CD4-positive, alpha-beta T cell treated with Interleukin-4 for 1 hour (primary cell): ENCODE results near the gene ATF6B.
A peak's percentile ranks its signal among the peaks of the same experiment; 100 is the strongest.

Experiments used
- DNase-seq, 2 donors: peaks; one replicate each; pipeline ENCODE4 v3.0.0-alpha.2; 2020 to 2022

The ATF6B gene

DNA sequence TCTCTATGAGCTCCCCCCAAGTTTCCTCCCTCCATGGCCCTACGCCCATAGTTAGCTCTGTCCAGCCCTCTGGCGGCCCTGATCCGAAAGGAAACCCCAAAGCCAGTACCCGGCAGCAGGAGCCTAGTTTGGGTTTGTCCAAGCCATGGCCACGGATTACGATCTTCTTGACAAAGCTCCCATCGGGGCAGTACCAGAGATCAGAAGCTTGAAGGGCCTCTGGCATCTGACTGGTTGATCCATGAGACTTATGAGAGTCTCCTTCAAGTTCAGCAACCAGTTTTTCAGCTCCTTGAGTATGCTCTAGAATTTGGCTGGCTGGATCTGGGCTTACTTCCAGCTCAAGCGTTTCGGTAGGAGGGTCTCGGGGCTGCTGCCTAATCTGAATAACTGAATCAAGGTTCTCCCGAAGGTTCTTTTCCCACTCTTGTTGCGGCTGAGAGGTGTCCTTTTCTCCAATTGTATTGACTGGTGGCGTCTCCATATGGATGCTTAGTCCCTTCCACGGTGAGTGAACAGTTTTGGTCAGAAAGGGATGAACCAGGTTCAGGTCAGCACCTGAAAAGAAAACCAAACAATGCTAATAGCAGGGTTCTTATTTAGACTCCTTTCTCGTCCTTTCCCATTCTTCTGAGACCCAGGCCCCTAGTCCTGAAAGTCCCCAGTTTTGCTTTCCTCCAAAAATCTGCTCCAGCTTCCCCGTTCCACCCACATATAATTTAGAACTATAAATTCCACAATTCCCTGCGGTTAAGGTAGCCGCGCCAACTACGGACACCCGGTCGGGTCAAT, 1.4 kb upstream of the ATF6B start:
- no peak for DNase-seq

DNA sequence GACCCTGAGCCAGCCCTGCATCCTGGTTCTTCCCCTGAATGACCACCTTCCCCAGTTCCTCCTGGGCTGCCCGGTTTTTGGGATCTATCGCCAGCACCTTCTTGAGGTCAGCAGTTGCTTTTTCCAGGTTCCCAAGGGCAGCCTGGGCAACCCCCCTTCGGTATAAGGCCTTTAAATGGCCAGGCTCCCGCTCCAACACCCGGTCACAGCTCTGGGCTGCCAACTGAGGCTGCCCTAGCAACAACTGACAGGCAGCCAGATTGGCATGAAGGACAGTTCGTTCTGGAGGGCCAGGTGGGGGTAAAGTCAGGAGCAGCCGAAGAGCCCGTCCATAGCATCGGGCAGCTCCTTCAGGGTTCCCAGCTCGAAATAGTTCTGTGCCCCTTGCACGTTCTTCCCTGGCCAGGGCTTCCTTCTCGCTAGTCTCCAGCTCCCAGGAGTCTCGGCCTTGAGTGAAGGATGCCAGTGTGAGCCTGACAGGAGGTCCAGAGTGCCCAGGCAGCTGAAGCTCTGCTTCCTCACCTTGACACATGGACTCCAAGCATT, 778 bp upstream of the ATF6B start:
- DNase-seq: no peak

DNA sequence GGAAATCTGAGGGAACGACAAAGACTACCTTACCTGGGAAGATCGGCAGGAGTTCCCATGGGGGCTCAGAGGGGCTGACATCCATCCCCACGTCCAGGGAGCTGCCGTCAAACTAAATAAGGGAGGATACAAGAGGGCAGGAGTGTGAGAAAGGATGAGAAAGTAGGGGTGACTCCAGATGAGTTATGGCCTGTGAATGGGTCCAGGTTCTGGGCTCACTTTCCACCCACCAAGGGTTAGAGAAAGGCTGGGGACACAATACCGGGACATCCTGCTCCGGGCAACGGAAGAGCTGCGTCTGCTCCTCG, 683 bp downstream of the ATF6B start:
- no peak for DNase-seq

DNA sequence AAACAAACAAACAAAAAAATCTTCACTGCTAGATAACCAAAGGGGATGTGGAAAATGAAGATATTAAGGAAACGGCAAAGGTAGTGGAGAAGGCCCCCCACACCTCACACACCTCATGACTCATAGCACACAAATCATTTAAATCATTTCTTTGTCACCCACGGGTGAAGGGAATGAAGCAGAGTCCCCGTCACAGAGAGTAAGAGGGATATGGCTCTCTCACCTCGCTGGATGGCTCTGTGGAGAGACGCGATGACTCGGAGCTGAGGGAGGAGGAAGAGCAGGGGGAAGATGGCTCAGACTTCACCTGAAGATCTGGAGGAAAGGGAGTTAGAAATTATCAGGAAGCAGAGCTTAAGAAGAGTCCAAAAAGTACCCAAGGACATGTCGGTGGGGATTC, 1.2 kb downstream of the ATF6B start:
- no peak for DNase-seq

DNA sequence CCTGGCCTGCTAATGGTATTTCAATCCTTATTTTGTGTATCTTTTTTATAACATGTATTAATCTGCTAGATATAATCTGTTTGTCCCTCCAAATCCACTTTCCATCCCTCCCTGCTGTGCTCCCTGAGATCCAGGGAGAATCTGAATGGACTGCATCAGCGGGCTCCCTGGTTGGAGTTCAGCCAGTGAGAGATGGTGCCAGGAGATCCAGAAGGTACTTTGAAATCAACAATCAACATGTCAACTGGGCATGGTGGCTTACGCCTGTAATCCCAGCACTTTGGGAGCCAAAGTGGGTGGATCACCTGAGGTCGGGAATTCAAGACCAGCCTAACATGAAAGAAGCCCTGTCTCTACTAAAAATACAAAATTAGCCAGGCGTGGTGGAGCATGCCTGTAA, 4.4 kb downstream of the ATF6B start:
- DNase-seq: no peak

DNA sequence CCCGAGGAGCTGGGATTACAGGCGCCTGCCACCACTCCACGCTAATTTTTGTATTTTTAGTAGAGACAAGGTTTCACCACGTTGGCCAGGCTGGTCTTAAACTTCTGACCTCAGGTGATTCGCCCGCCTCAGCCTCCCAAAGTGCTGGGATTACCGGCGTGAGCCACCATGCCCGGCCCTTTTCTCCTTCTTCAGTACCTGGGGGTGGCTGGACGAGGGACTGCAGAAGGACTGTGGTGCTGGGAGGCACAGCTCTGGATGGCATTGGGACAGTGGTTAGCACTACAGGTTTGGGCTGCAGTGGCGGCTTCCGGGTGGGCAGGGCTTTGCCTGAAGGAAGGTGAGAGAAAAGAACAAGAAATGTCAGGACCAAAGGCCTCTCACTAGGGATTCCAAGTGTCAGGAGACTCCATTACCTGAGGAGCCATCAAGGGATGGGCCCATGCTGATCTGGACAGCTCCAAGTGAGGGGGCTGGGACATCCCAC, 7.4 kb downstream of the ATF6B start:
- no peak for DNase-seq

DNA sequence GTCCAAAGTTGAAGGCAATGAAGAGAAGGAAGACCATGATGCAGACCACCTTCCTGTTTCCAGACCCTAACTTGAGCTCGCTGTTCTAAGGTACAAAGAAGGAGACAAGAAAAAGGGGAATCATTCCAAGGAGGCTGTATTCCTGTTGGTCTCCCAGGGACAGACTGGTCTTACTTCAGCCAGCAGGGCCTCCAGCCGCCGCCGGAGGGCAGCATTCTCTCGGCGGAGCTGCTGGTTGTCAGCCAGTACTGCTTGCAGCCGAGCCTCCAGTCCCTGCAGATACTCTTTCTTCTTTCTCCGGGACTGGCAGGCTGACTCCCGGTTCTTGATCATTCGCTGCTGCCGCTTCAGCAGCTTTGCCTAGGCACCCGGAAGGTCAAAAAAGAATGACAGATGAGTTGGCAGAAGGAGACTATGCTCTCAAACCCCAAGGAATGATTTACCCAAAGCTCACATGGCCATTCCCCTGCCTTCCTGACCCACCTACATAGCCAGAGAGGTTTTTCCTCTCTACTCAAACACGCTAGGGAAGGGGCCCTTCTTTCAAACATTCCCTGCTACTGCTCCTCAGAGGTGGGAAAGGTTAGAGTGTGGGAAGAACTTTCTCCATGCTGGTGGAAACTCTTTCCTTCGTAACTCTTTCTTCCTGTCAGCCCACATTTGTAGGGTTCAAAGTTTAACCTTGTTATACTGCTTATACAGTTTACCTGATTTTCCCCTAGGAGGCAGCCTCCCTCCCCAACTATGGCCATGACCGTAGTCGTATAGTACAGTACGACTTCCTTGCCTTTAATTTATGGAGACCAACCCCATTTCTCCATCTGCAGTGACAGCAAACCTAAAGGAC, 9.0 kb downstream of the ATF6B start:
- peak; percentile 71 to 76 for DNase-seq

DNA sequence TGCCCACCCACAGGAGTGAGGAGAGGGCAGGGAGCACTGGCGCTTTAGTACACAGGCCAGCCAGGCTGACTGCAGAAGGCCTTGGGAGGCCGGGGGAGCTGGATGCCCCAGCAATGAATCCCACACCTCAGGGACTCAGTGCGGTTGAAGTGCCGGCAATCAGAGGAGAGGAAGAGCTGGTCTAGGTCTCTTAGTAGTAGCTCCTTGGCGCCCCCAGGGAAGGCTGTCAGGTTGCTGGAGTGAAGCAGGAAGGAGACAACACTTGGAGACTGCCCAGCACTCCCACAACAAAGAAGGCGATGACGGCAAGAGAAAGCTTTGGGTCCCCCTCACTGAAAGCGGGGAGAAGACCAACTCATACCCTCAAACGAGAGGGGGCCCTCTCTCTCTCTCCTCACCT, 10.6 kb downstream of the ATF6B start:
- no peak for DNase-seq

DNA sequence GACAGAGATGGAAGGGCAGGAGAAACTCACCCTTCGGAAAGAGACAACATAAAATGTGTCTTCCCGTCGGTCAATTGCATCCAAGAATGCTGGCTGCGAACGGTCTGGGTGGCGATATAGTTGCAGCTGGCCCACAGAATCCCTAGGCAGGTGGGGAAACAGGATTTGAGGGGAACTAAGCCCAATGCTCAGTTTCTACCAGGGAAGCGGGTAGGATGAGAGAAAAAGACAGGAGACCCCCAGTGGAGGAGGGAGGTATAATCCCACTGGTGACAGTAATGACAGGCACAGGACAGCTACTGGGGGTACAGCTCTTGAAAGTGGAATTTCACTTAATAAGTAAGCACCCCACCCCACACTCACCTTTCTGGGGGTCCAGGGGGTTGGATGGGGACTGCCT, 11.4 kb downstream of the ATF6B start:
- DNase-seq: no peak

DNA sequence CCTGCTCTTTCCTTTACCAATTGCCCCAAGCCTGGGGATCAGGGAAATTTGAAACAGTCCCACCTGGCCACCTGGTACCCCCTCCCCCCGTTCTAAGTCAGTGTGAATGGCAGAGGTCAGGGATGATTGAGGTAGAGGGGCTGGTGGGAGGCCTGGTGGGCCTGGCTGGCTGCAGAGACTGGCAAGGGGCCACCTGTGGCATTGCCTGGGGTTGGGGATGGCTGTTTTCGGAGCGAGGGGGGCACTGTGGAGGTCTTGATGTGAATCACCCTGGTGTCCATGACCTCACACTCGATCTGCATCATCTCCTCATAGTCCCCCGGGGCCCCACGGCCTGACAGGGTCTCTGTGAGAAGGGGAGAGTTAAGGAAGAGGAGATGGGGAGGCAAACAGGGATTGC, 12.4 kb downstream of the ATF6B start:
- DNase-seq: no peak

DNA sequence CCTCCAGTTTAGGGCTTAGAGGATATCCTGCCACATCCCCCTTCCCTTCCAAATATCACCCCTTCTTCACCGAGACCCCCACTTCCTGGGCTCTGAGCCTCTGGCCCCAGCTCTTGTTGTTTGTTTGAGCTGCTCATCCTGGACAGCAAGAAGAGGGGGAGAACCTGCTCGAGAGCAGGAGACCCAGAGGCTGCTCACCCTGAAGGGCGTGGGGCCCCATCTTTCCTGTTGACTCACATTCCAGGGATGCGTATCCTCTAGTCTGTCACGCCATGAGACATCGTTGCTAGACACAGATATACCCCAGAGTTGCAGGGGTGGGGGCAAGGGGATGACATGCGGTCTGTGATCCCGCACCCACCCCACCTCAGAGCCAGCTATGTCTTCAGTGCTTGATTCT, 13.2 kb downstream of the ATF6B start:
- no peak for DNase-seq

DNA sequence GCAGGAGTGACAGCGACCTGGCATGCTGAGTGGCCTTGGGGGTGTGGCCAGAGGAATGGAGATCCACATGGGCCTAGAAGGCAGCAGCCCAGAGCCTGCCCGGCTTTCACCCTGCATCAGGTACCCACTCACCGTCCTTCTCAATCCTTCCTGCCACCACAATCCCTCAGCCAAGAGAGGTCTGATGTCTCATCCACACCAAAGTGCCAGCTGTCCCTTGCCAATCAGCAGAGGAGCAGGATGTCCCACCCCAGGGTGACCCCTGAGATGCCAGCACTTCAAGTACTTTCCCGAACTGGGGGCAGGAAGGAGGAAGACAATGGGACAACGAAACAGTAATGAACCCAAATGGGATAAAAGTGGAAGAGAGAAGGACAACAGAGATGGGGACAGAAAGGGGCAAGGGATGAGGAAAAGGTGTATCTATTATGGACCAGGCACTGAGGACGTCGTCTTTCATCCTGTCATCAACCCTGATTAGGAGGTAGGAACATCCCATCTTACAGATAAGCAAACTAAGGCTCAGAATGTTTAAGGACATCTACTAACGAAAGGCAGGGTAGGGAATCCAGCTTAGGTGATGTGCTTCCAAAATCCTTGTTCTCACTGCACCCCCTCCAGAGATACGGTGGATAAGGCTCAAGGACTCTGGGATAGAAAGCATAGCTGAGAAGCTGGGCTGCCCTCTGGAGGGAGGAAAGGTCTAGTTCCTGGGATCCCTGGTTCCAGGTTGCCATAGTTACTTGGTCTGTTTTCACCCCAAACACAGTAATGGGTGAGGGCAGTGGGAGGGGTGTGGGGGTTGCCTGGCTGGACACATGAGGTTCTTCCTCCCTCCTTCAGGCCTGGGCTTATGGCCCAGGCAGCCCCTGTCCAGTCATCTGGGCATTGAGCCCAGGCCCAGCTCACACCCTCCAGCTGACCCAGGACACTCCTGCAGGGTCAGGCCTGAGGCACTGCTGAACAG, 14.4 kb downstream of the ATF6B start:
- DNase-seq: peak in 1 of 2 donors; percentile 14

DNA sequence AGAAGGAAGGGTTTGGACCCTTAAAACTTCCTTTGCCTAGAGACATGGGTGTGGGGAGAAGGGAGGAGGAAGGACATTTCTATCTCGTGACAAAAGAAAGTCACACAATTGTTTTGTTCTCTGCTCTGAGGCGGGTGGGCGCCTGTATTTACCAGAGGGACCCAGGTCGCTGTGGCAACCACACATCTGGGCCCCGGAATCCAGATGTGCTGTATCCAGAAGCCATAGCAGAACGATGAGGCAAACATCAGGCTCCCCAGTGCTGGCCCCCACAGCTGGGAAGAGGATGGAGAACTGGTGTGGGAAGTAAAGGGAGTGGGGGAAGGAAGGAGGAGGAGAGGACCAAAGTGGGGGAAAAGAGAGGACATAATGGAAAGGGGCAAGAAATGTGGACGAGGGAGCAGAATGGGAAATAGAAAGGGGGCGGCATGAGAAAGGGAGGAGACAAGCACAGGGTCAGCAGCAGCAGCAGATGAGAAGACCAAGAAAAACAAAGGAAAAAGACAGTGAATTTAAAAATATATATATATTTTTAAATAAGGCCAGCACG, 15.5 kb downstream of the ATF6B start:
- DNase-seq: no peak

DNA sequence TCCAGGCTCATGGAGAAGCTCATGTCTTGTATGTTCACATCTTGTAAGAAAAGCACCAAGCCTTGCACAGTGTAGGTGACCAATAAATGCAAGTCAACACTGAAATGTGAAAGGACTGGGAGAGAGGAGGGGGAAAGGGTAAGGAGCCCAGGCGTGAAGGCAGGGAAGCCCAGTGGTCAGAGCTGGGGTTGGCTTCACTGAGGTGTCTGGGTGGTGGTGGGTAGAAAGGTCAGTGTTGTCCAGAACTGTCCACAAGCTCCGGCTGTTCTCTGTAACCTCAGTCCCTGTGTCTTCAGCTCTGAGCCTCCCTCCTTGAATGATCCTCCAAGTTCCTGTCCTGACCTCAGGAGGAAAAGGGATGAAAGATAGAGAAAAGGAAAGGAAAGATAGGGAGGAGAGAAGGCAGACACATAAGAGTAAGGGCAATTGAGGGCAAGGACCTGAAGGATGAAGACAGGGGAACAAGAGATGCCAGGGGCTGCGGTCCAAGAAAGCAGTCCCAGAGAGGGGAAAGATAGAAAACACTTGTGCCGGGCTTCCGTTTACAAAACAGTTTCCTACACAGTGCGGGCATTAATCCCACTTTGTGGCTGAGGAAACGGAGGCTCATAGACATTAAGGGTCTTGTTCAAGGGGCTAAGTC, 16.5 kb downstream of the ATF6B start:
- no peak for DNase-seq

DNA sequence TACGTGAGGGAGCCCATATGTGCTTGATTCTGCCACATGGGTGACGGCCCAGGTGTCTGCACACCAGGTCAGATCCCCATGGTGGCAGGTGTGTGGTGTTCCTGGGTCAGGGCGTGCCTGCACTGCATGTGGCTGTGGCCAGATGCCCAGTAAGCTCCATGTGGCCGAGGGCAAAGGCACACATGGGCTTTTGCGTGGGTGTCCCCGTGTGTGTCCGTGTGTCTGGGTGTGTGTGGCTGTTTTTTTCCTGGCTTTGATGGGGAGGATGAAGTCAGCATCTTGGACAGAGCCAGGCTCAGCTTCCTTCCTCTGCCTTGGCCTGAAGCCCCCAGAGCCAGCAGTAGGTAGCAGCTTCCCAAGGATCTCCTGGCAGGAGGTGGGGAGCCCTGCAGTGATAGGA, 17.4 kb downstream of the ATF6B start:
- DNase-seq: no peak

DNA sequence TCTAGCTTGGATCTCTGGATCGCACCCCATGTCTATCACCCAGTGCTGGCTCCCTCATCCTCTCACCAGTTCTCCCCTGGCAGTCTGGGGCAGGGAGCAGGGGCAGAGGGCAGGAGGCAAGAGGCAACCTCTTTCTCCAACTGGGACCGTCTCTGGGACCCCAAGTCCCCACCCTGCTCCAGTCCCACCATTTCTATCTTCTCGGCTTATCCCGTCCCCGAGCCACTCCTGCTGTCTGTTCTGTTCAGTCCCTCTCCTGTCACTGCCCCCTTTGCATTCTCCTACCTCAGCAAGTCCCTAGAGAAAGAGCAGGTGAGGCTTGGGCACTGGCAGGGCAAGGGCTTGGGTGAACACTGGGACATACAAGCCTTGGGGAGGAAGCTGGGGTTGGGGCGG, 18.3 kb downstream of the ATF6B start:
- no peak for DNase-seq

DNA sequence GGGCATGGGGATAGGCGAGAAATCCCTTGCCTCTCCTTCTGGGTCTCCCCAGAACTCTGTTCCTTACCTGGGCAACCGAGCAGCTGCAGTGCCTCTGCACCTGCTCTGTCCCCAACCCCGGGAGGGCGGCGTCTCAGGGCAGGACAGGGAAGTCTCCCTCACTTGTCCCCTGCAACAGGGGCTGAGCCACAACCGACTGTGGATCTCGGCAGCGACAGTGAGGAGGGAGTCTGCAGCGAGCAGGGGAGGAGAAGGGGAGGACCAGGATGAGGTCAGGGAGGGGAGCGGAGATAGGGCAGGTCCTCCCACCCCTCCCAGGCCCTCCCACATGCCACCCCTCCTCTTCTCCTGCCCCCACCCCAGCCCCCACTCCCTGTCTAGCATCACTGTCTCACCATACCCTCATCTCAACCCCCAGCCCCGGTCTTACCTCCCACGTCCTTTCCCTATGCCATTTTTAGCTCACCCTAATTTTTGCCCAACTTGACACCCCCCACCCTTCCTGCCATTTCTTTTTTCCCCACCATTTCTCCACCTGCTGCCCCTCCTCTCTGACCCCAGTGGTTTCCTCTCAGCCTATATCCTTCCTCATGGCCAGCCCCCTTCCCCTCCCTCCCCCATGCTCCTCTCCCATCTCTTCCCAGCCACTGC, 18.8 kb downstream of the ATF6B start, which contains the start of gene TNXB:
Gene TNXB, minus strand, starts transcription at position 225 of the 651 bp plus-strand sequence. CDS start 11,140 bp downstream, outside the sequence.
- no peak for DNase-seq

DNA sequence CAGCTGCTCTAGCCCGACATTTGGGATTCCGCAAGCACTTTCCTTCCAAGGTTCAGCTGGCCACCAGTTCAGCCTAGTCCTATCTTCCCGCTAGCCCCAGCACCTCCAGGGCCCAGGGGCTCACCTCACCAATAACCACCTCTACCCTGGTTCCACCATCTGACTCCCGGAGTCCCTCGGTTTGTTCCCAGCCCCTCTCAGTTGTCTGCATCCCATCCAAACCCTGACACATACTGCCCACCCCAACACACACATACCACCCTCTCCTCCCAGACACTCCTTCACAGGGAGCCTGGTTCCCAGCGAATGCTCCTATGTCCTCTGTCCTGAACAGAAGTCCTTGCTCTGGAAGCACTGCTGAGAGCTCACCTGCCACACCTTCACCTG, 19.3 kb downstream of the ATF6B start:
- no peak for DNase-seq

DNA sequence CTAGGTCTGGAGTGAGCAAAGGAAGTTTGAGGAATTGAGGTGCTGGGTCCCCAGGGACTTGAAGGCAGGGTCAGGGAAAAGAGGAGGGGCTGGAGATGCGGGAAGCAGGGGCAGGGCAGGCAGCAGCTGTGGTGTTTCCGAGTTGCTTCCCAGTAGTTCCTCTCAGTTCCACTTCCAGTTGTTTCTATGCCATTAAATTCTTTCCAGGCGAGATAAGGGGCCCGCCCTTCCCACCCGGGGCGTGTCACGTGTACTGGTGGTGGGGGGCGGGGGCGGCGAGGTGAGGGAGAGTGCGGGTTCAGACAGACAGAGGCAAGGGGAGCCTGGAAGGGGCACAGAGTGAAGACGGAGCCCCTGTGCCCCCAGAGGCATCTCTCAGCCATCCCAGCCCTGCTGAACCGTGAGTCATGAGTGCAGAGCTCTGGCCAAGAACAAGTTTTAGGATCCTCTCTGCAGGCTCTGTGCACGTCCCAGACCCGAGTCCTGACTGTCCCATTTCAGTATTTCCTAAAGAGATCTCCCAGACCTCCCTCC, 19.9 kb downstream of the ATF6B start:
- no peak for DNase-seq

DNA sequence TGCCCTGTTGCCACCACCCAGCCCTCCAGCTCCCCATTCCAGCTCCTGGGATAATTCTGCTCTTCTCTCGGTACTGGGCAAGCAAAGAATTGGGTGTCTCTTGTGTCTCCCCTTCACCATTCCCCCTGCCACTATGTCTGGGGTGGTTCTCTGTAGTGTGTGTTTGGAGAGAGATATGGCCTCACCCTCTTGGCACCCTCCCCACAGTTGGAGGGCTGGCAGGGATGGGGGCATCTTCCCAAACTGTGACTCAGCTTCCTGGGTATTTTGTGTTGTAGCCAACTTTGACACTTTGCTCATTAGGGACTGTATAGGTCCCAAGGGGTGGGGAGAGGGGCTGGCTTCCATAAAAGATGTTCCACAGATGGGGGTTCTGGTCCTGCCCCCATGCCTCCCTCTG, 20.6 kb downstream of the ATF6B start:
- no peak for DNase-seq

DNA sequence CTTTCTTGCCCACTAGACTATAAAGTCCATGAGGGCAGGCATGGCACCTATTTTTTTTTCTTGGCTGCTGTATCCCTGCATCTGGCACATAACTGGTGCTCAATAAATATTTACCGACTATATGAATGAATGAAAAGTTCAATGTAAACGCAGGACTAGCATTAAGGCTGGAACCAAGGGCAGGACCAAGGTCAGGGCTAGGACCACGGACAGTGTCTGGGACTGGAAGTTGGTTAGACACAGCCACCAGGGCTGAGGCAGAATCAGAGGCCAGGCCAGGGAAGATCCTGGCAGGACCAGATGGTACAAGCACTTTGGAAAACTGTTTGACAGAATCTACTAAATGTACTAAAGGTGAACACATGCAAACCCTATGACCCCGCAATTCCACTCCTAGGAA, 22.6 kb downstream of the ATF6B start:
- DNase-seq: no peak
